ENCODE data around the gene PLB1. TPM values are rescaled to one million over a fixed set of nuclear protein-coding genes. Genes with fewer than 3 reads are reported as not detected.

Gene PLB1
- total RNA-seq, 1 experiment from 2014 or later: 0.40 TPM

DNA sequence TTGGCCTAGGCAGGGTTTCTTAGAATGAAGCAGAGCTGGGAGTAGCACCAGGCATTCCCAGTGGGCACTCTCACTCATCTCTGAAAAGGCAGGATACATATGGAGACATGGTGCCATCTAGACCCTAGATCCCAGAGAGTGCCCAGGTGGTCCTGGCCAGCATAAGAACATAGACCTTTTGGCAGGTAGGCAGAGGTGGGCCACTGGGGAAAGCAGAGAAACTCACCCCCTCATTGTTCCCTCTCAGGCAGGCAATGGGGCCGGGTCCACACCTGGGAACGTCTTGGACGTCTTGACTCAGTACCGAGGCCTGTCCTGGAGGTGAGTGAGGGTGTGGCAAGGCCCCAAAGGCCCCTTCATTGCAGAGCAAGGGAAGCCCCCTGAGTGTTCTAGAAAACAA lies 69.2 kb downstream of the PLB1 start:
- Histone ChIP-seq H3K4me1 (ENCODE audit: insufficient read depth, low read length) (peaks cover 25% of the 10 kb centered on the region), H3K79me2 (ENCODE audit: low read length) (no peaks in the 10 kb centered on the region), H3K9ac (ENCODE audit: low read length) (no peak overlapping the region), H3K36me3 (ENCODE audit: low read depth, low read length) (no peaks in the 10 kb centered on the region), H4K20me1 (ENCODE audit: low read length) (no peaks in the 10 kb centered on the region), H3F3A (ENCODE audit: low read length, unreplicated experiment) (no peaks in the 10 kb centered on the region), H3K4me2 (ENCODE audit: low read length) (no peak overlapping the region), H3K9me3 (ENCODE audit: low read length) (no peaks in the 10 kb centered on the region), H3K27me3 (ENCODE audit: low read length) (no peaks in the 10 kb centered on the region), H2AFZ (ENCODE audit: low read length) (no peak overlapping the region), H3K4me3 (ENCODE audit: low read length) (no peak overlapping the region), H3K9me2 (replicated peaks; ENCODE audit: low read length) (no peaks in the 10 kb centered on the region), H3K27ac (ENCODE audit: low read length) (no peak overlapping the region)
- TF ChIP-seq, protein P1, sequence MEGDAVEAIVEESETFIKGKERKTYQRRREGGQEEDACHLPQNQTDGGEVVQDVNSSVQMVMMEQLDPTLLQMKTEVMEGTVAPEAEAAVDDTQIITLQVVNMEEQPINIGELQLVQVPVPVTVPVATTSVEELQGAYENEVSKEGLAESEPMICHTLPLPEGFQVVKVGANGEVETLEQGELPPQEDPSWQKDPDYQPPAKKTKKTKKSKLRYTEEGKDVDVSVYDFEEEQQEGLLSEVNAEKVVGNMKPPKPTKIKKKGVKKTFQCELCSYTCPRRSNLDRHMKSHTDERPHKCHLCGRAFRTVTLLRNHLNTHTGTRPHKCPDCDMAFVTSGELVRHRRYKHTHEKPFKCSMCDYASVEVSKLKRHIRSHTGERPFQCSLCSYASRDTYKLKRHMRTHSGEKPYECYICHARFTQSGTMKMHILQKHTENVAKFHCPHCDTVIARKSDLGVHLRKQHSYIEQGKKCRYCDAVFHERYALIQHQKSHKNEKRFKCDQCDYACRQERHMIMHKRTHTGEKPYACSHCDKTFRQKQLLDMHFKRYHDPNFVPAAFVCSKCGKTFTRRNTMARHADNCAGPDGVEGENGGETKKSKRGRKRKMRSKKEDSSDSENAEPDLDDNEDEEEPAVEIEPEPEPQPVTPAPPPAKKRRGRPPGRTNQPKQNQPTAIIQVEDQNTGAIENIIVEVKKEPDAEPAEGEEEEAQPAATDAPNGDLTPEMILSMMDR (conservative IDR thresholded peaks at IDR 0.05; ENCODE audit: low read depth, low read length): no peak
- no peak for TF ChIP-seq EZH2 (IDR thresholded peaks at IDR 0.05; ENCODE audit: low read length, unreplicated experiment)
- TF ChIP-seq EZH2phosphoT487 (IDR thresholded peaks at IDR 0.05; ENCODE audit: borderline replicate concordance, low read length): no peak
- intact Hi-C loops (cut with micrococcal nuclease): loop anchor here (5.0 to 10.0 kb wide), 2 partner anchors 237 to 860 kb away; no protein-coding TSS in a partner anchor
- DNase-seq (no peak), ATAC-seq (no peak)
- CTCF ChIA-PET: no interaction called here
- no TSS peak for BruUV-seq (replicated peaks)
- POLR2A ChIA-PET (ENCODE audit: unreplicated experiment): no interaction called here

DNA sequence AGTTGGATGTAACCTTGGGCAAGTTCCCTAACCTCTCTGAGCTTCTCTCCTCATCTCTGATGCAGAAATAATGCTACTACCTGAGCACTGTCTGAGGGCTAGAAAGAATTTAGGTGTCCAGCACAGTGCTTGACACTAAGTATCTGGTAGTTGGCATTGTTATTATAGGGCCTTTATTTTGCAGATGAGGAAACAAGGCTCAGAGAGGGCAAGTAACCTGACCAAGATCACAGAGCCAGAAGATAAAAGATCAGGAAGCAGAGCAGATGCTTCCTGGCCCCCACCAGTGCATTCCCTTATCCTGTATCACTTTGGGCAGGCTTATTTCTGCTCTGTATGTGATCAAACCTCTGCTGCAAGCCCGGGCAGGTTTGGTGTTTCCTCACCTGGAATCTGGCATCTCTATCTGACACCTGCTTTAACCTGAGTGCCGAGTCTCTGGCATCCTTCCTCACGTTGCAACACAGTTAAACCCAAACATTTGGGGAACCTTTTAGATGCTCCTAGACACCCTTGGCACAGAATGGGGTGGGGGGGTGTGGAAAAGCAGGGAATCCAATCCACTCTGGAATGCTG lies 69.9 kb downstream of the PLB1 start:
- peak overlapping the region; percentile 97 for H3K4me2 ChIP-seq (ENCODE audit: low read length)
- BruUV-seq (replicated peaks): no TSS peak
- intact Hi-C loops (cut with micrococcal nuclease): loop anchor here (1.0 to 10.0 kb wide), 5 partner anchors 44 to 861 kb away; no protein-coding TSS in a partner anchor

More for the DNA sequence above, 69.9 kb downstream of the PLB1 start:
- no peak overlapping the region for H3K27ac ChIP-seq (ENCODE audit: low read length)
- peaks cover 25% of the 10 kb centered on the region for H3K4me1 ChIP-seq (ENCODE audit: insufficient read depth, low read length)
- DNase-seq: no peak
- no peak for ATAC-seq
- no peaks in the 10 kb centered on the region for H3K36me3 ChIP-seq (ENCODE audit: low read depth, low read length)
- no peaks in the 10 kb centered on the region for H3K27me3 ChIP-seq (ENCODE audit: low read length)
- H3K9ac ChIP-seq (ENCODE audit: low read length): no peak overlapping the region
- H3K9me3 ChIP-seq (ENCODE audit: low read length): no peaks in the 10 kb centered on the region
- peak overlapping the region; percentile 99 for H2AFZ ChIP-seq (ENCODE audit: low read length)
- TF ChIP-seq, protein P1 (conservative IDR thresholded peaks at IDR 0.05; ENCODE audit: low read depth, low read length): no peak
- no peak for TF ChIP-seq EZH2 (IDR thresholded peaks at IDR 0.05; ENCODE audit: low read length, unreplicated experiment)
- no peak for TF ChIP-seq EZH2phosphoT487 (IDR thresholded peaks at IDR 0.05; ENCODE audit: borderline replicate concordance, low read length)
- ChIA-PET CTCF (interaction anchor here (0.9 to 3.3 kb wide), 4 partner anchors 18 to 860 kb away, joined by 4 to 30 read pairs (median 8); no protein-coding TSS in a partner anchor), POLR2A (ENCODE audit: unreplicated experiment) (interaction anchor here (1.2 kb wide), 1 partner anchor 18 kb away, joined by 3 read pairs; no protein-coding TSS in a partner anchor)
- H4K20me1 ChIP-seq (ENCODE audit: low read length): no peaks in the 10 kb centered on the region
- H3K79me2 ChIP-seq (ENCODE audit: low read length): no peaks in the 10 kb centered on the region
- H3K9me2 ChIP-seq (replicated peaks; ENCODE audit: low read length): no peaks in the 10 kb centered on the region
- no peaks in the 10 kb centered on the region for H3F3A ChIP-seq (ENCODE audit: low read length, unreplicated experiment)
- H3K4me3 ChIP-seq (ENCODE audit: low read length): peak overlapping the region; percentile 76; the same call in 1 of the 2 replicates
